HepG2 (cell line): ENCODE results near the gene XPNPEP1. TPM values are rescaled to one million over a fixed set of nuclear protein-coding genes. Genes with fewer than 3 reads are reported as not detected.

Experiments
- ATAC-seq: fragments of 200-7000 bp; cut with Tn5 transposase; 3 replicates; pipeline ENCODE4 v1.9.1; 2020; ENCODE audit warnings: mild to moderate bottlenecking, moderate library complexity
- BruUV-seq: library from RNA; stranded (reverse); fragments of 400-500 nt; replicated peaks from 2 replicates; lab custom pipeline; 2021; lab: Mats Ljungman, UMichigan
- CTCF ChIA-PET: fragments of 300-600 bp; formaldehyde crosslinking; extraction: SDS; loops from one replicate; lab custom pipeline; 2021; ENCODE audit warnings: low total read pairs, inconsistent platforms, low intra/inter-chr PET ratio; lab: Yijun Ruan, JAX
- POLR2A ChIA-PET: fragments of 350-600 bp; sonication (Branson Sonifier 250); formaldehyde crosslinking; loops from one replicate; lab custom pipeline; 2020; ENCODE audit warnings: antibody characterized with exemption, inconsistent platforms; lab: Yijun Ruan, JAX
- DNase-seq: peaks from one replicate; pipeline ENCODE4 v3.0.0-alpha.2; 2015; ENCODE audit warnings: low spot score
- FAIRE-seq: peaks from 3 replicates; lab custom pipeline; 2011; peaks lifted over from hg19 to GRCh38; lab: Jason Lieb, UNC
- H2AFZ ChIP-seq: one replicate; pipeline ENCODE4 v1.6.1; 2011; ENCODE audit warnings: low read length, inconsistent platforms
- H3K27ac ChIP-seq: fragments of 300-600 bp; 3 replicates; pipeline ENCODE4 v1.8.0; 2011; ENCODE audit warnings: mixed run types, mild to moderate bottlenecking, mixed read lengths, low read length, inconsistent platforms; ENCODE audit not compliant: insufficient read depth; ENCODE audit errors: extremely low read length
- H3K27me3 ChIP-seq, 2 experiments: fragments of 200-600 bp in 1 of 2; 2 replicates in 1 of 2; 3 replicates in 1 of 2; pipeline versions ENCODE4 v1.6.0 to v1.8.0; 2011; ENCODE audit warnings: low read length in 2 of 2, mild to moderate bottlenecking in 2 of 2, moderate library complexity in 2 of 2, inconsistent platforms in 1 of 2; ENCODE audit not compliant: insufficient read depth in 2 of 2, control insufficient read depth in 1 of 2
- H3K36me3 ChIP-seq, 2 experiments: fragments of 200-600 bp in 1 of 2; replicated peaks in 1 of 2; 2 replicates in 1 of 2; 3 replicates in 1 of 2; pipeline versions ENCODE4 v1.5.1 to v1.8.0; 2011; ENCODE audit warnings: low read length in 2 of 2, inconsistent platforms in 1 of 2; ENCODE audit not compliant: insufficient read depth in 2 of 2, control insufficient read depth in 1 of 2
- H3K4me1 ChIP-seq: 2 replicates; pipeline ENCODE4 v1.5.1; 2012; ENCODE audit warnings: low read length, inconsistent platforms; ENCODE audit not compliant: insufficient read depth
- H3K4me2 ChIP-seq: 2 replicates; pipeline ENCODE4 v1.6.0; 2011; ENCODE audit warnings: low read depth, low read length, inconsistent platforms
- H3K4me3 ChIP-seq, 3 experiments: fragments of 200-600 bp in 1 of 3; sonication (generic), shearing (Covaris generic) in 1 of 3; replicated peaks in 1 of 3; 2 replicates each; pipeline ENCODE4 v1.5.1; 2011 to 2016; ENCODE audit warnings: low read length in 3 of 3, inconsistent platforms in 2 of 3, low read depth in 2 of 3, mild to moderate bottlenecking in 2 of 3, control low read depth in 1 of 3, mixed read lengths in 1 of 3; ENCODE audit not compliant: insufficient read depth in 1 of 3
- H3K79me2 ChIP-seq: one replicate; pipeline ENCODE4 v1.6.1; 2011; ENCODE audit warnings: low read length, inconsistent platforms; ENCODE audit not compliant: insufficient read depth
- H3K9ac ChIP-seq: 2 replicates; pipeline ENCODE4 v1.6.0; 2011; ENCODE audit warnings: mild to moderate bottlenecking, low read depth, low read length, inconsistent platforms; ENCODE audit not compliant: insufficient read depth
- H3K9me3 ChIP-seq: 2 replicates; pipeline ENCODE4 v1.5.1; 2012; ENCODE audit warnings: mild to moderate bottlenecking, low read length
- H4K20me1 ChIP-seq: 2 replicates; pipeline ENCODE4 v1.6.0; 2011; ENCODE audit warnings: inconsistent platforms, mild to moderate bottlenecking, low read length, moderate library complexity; ENCODE audit not compliant: insufficient read depth
- HNRNPH1 ChIP-seq: fragments of 200-400 bp; formaldehyde crosslinking; optimal IDR thresholded peaks from 2 replicates; pipeline ENCODE3; 2017; ENCODE audit warnings: mild to moderate bottlenecking, low read depth, low read length
- KLF6 ChIP-seq: IDR thresholded peaks from 2 replicates; pipeline ENCODE4 v1.8.0; 2016; ENCODE audit warnings: missing biosample characterization, missing genetic modification reagents
- SATB2 ChIP-seq: sonication (generic); formaldehyde crosslinking; IDR thresholded peaks from 2 replicates; pipeline ENCODE4 v1.5.0; 2020; ENCODE audit warnings: missing genetic modification reagents
- SRSF1 ChIP-seq: fragments of 200-400 bp; formaldehyde crosslinking; optimal IDR thresholded peaks from 2 replicates; pipeline ENCODE3; 2017; ENCODE audit warnings: mild to moderate bottlenecking, low read depth, low read length, moderate library complexity
- ZNF101 ChIP-seq: sonication (generic); formaldehyde crosslinking; IDR thresholded peaks from 2 replicates; pipeline ENCODE4 v1.4.0; 2020; ENCODE audit warnings: mild to moderate bottlenecking, low read depth, missing genetic modification reagents, borderline replicate concordance
- ZNF382 ChIP-seq: sonication (generic); formaldehyde crosslinking; IDR thresholded peaks from 2 replicates; pipeline ENCODE4 v1.5.0; 2020; ENCODE audit warnings: missing genetic modification reagents, mild to moderate bottlenecking, borderline replicate concordance
- ZNF605 ChIP-seq: sonication (generic); formaldehyde crosslinking; IDR thresholded peaks from 2 replicates; pipeline ENCODE4 v1.8.0; 2022; ENCODE audit warnings: mild to moderate bottlenecking, missing genetic modification reagents
- WGBS: methylation state at CpG from one replicate; pipeline ENCODE4 v1.1.6; 2017; ENCODE audit warnings: low lambda C conversion rate; 5-methylcytosine and 5-hydroxymethylcytosine counted together
- in situ Hi-C: cut with HindIII; loops from 2 replicates; pipeline ENCODE4 v1.10.0; 2017; ENCODE audit warnings: low pct_unique_long_range_greater_than_20kb; ENCODE audit not compliant: extremely low pct_ligation_motif_present
- intact Hi-C: fragments of 100-400 bp; cut with micrococcal nuclease; formaldehyde crosslinking; loops from one replicate; pipeline ENCODE4 v1.10.0; 2022; ENCODE audit not compliant: unreplicated experiment
- polyA plus RNA-seq, 8 experiments: library from polyadenylated mRNA; depleted of rRNA in 3 of 8; stranded (reverse) in 7 of 8; unstranded in 1 of 8; fragments of >200 nt; fragmentation: Illumina TruSeq in 4 of 8; extraction: Trizol in 4 of 8; gene quantifications; 2 replicates each; pipeline versions ENCODE4 v1.2.1 to v1.2.3, GENCODE V29; 2011 to 2016; ENCODE audit warnings: low read depth in 4 of 8, missing spikeins in 1 of 8, mixed read lengths in 1 of 8; ENCODE audit not compliant: insufficient read depth in 1 of 8
- total RNA-seq, 5 experiments: library from RNA; depleted of rRNA; stranded (reverse); fragments of >200 nt; fragmentation: Illumina TruSeq; extraction: Trizol; gene quantifications; 2 replicates each; pipeline ENCODE4 v1.2.3, GENCODE V29; 2016; ENCODE audit warnings: low read depth in 1 of 5
- TF ChIP-seq, protein P1 (sequence below): sonication (generic); formaldehyde crosslinking; IDR thresholded peaks from 2 replicates; pipeline ENCODE4 v1.5.1; 2020; ENCODE audit warnings: missing genetic modification reagents, mild to moderate bottlenecking, borderline replicate concordance
- TF ChIP-seq, protein P2 (sequence below): sonication (generic); formaldehyde crosslinking; IDR thresholded peaks from 2 replicates; pipeline ENCODE4; 2020; ENCODE audit warnings: missing genetic modification reagents, mild to moderate bottlenecking, borderline replicate concordance
- TF ChIP-seq, protein P3 (sequence below): IDR thresholded peaks from 2 replicates; pipeline ENCODE4 v1.6.1; 2016; ENCODE audit warnings: missing genetic modification reagents, missing compliant biosample characterization
- TF ChIP-seq, protein P4 (sequence below): sonication (generic); formaldehyde crosslinking; IDR thresholded peaks from 2 replicates; pipeline ENCODE4 v1.4.0; 2020; ENCODE audit warnings: missing genetic modification reagents
- TF ChIP-seq, protein P5 (sequence below): sonication (generic); formaldehyde crosslinking; IDR thresholded peaks from 2 replicates; pipeline ENCODE4 v1.5.0; 2020; ENCODE audit warnings: mild to moderate bottlenecking, missing genetic modification reagents, moderate library complexity

XPNPEP1 gene
- total and polyA plus RNA-seq, 2 of the 13 experiments (the other 11 are each of a cell fraction or from before 2014, with no cell fraction given) = 30.3 to 55.5 TPM

DNA sequence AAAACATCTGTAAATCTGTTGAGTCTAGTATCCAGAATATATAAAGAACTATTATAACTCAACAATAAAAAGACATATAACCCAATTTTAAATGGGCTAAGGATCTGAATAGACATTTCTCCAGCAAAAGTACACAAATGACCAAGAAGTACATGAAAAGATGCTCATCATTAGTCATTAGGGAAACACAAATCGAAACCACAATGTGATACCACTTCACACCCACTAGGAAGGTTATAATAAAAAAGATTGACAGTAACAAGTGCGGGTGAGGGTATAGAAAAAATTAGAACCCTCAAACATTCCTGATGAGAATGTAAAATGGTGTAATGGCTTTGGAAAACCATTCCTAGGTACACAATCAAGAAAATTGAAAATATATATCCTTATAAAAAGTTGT, 4.1 kb downstream of the XPNPEP1 start:
- peaks cover 0 to 2% of the 10 kb centered on the region in 2 experiments; a peak in 1 of 5 replicates for H3K36me3 ChIP-seq
- no peak overlapping the region for H3K4me2 ChIP-seq
- no TSS peak for BruUV-seq
- H2AFZ ChIP-seq = no peak overlapping the region
- 98% methylated on average over 2 of the region's 2 CpGs for WGBS
- H3K4me1 ChIP-seq = peaks cover 53% of the 10 kb centered on the region
- H4K20me1 ChIP-seq = no peaks in the 10 kb centered on the region
- intact Hi-C loops (no loop called here), in situ Hi-C loops (no loop called here)
- TF ChIP-seq ZNF382 (no peak), SRSF1 (no peak), ZNF605 (CRISPR knock-in tag) (no peak), KLF6 (CRISPR knock-in tag) (no peak), ZNF101 (CRISPR knock-in tag) (no peak), SATB2 (CRISPR knock-in tag) (no peak), HNRNPH1 (no peak)
- TF ChIP-seq, protein P1, sequence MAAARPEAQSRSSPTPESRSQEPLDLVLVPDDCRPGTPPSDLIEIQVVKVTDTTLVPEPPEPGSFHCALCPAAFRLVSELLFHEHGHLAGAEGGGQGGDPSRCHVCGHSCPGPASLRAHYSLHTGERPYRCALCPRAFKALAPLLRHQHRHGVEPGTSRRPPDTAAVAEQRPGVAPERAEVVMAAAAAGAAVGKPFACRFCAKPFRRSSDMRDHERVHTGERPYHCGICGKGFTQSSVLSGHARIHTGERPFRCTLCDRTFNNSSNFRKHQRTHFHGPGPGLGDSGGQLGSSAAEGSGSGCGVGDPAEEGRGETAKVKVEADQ = no peak
- TF ChIP-seq, protein P2, sequence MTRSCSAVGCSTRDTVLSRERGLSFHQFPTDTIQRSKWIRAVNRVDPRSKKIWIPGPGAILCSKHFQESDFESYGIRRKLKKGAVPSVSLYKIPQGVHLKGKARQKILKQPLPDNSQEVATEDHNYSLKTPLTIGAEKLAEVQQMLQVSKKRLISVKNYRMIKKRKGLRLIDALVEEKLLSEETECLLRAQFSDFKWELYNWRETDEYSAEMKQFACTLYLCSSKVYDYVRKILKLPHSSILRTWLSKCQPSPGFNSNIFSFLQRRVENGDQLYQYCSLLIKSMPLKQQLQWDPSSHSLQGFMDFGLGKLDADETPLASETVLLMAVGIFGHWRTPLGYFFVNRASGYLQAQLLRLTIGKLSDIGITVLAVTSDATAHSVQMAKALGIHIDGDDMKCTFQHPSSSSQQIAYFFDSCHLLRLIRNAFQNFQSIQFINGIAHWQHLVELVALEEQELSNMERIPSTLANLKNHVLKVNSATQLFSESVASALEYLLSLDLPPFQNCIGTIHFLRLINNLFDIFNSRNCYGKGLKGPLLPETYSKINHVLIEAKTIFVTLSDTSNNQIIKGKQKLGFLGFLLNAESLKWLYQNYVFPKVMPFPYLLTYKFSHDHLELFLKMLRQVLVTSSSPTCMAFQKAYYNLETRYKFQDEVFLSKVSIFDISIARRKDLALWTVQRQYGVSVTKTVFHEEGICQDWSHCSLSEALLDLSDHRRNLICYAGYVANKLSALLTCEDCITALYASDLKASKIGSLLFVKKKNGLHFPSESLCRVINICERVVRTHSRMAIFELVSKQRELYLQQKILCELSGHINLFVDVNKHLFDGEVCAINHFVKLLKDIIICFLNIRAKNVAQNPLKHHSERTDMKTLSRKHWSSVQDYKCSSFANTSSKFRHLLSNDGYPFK (CRISPR knock-in tag) = no peak
- TF ChIP-seq, protein P3, sequence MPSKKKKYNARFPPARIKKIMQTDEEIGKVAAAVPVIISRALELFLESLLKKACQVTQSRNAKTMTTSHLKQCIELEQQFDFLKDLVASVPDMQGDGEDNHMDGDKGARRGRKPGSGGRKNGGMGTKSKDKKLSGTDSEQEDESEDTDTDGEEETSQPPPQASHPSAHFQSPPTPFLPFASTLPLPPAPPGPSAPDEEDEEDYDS (CRISPR knock-in tag) = no peak
- TF ChIP-seq, protein P4, sequence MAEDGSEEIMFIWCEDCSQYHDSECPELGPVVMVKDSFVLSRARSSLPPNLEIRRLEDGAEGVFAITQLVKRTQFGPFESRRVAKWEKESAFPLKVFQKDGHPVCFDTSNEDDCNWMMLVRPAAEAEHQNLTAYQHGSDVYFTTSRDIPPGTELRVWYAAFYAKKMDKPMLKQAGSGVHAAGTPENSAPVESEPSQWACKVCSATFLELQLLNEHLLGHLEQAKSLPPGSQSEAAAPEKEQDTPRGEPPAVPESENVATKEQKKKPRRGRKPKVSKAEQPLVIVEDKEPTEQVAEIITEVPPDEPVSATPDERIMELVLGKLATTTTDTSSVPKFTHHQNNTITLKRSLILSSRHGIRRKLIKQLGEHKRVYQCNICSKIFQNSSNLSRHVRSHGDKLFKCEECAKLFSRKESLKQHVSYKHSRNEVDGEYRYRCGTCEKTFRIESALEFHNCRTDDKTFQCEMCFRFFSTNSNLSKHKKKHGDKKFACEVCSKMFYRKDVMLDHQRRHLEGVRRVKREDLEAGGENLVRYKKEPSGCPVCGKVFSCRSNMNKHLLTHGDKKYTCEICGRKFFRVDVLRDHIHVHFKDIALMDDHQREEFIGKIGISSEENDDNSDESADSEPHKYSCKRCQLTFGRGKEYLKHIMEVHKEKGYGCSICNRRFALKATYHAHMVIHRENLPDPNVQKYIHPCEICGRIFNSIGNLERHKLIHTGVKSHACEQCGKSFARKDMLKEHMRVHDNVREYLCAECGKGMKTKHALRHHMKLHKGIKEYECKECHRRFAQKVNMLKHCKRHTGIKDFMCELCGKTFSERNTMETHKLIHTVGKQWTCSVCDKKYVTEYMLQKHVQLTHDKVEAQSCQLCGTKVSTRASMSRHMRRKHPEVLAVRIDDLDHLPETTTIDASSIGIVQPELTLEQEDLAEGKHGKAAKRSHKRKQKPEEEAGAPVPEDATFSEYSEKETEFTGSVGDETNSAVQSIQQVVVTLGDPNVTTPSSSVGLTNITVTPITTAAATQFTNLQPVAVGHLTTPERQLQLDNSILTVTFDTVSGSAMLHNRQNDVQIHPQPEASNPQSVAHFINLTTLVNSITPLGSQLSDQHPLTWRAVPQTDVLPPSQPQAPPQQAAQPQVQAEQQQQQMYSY (CRISPR knock-in tag) = no peak
- TF ChIP-seq, protein P5, sequence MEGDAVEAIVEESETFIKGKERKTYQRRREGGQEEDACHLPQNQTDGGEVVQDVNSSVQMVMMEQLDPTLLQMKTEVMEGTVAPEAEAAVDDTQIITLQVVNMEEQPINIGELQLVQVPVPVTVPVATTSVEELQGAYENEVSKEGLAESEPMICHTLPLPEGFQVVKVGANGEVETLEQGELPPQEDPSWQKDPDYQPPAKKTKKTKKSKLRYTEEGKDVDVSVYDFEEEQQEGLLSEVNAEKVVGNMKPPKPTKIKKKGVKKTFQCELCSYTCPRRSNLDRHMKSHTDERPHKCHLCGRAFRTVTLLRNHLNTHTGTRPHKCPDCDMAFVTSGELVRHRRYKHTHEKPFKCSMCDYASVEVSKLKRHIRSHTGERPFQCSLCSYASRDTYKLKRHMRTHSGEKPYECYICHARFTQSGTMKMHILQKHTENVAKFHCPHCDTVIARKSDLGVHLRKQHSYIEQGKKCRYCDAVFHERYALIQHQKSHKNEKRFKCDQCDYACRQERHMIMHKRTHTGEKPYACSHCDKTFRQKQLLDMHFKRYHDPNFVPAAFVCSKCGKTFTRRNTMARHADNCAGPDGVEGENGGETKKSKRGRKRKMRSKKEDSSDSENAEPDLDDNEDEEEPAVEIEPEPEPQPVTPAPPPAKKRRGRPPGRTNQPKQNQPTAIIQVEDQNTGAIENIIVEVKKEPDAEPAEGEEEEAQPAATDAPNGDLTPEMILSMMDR (CRISPR knock-in tag) = no peak
- POLR2A ChIA-PET = no interaction called here
- FAIRE-seq = no peak
- DNase-seq = no peak
- H3K79me2 ChIP-seq = peaks cover 9% of the 10 kb centered on the region
- H3K9ac ChIP-seq = no peak overlapping the region
- peaks cover 0 to 4% of the 10 kb centered on the region in 2 experiments; a peak in 3 of 5 replicates for H3K27me3 ChIP-seq
- no peak overlapping the region for H3K4me3 ChIP-seq
- H3K9me3 ChIP-seq = no peaks in the 10 kb centered on the region
- CTCF ChIA-PET = no interaction called here
- no peak for ATAC-seq
- H3K27ac ChIP-seq = no peak overlapping the region
